T-helper 2 cell treated with Interferon-gamma antibody and Interleukin-4, amounts not matched to agents 5 μg/mL and 100 μg/mL, for 36 hours (primary cell): Measurements from ENCODE around the gene BBLN.

ENCODE experiments used
- DNase-seq: peaks from one replicate; pipeline ENCODE4 v3.0.0; 2021; ENCODE audit warnings: low spot score
- H3K27ac Mint-ChIP-seq: one replicate; pipeline ENCODE4 v1.8.0; 2021; ENCODE audit warnings: mild to moderate bottlenecking, mixed read lengths
- H3K27me3 Mint-ChIP-seq: one replicate; pipeline ENCODE4 v1.8.0; 2021; ENCODE audit warnings: low read depth, mixed read lengths
- H3K36me3 Mint-ChIP-seq: one replicate; pipeline ENCODE4 v1.8.0; 2021; ENCODE audit warnings: low read depth, mixed read lengths
- H3K4me1 Mint-ChIP-seq: one replicate; pipeline ENCODE4 v1.8.0; 2021; ENCODE audit warnings: low read depth, mixed read lengths
- H3K4me3 Mint-ChIP-seq: one replicate; pipeline ENCODE4 v1.8.0; 2022; ENCODE audit warnings: mild to moderate bottlenecking, moderate library complexity, mixed read lengths
- H3K9me3 Mint-ChIP-seq: one replicate; pipeline ENCODE4 v1.8.0; 2021; ENCODE audit warnings: mixed read lengths

Gene BBLN

DNA sequence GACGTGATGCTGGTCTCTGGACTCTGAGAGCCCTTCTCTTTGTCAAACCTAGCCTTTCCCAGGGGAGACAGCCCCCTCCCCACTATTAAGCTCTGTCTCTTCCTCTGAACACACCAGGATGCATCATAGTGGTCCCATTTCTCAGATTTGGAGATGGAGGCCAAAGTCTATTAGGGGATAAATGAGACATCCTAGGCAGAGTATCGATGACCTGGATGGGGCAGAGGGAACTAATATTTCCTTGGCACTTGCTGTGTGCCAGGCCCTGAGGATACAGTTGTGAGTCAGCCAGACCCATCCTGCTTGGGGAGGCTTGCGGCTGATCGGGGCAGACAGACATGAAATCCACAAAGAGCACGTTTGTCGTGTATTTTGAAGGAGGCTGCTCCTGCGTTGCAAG lies 48.3 kb downstream of the BBLN start:
- no peaks in the 10 kb centered on the region for H3K36me3 Mint-ChIP-seq
- no peak for DNase-seq
- peaks cover 4% of the 10 kb centered on the region for H3K4me1 Mint-ChIP-seq
- peaks cover 51% of the 10 kb centered on the region for H3K27me3 Mint-ChIP-seq
- H3K27ac Mint-ChIP-seq, result no peak overlapping the region
- H3K4me3 Mint-ChIP-seq, result no peak overlapping the region
- no peaks in the 10 kb centered on the region for H3K9me3 Mint-ChIP-seq

DNA sequence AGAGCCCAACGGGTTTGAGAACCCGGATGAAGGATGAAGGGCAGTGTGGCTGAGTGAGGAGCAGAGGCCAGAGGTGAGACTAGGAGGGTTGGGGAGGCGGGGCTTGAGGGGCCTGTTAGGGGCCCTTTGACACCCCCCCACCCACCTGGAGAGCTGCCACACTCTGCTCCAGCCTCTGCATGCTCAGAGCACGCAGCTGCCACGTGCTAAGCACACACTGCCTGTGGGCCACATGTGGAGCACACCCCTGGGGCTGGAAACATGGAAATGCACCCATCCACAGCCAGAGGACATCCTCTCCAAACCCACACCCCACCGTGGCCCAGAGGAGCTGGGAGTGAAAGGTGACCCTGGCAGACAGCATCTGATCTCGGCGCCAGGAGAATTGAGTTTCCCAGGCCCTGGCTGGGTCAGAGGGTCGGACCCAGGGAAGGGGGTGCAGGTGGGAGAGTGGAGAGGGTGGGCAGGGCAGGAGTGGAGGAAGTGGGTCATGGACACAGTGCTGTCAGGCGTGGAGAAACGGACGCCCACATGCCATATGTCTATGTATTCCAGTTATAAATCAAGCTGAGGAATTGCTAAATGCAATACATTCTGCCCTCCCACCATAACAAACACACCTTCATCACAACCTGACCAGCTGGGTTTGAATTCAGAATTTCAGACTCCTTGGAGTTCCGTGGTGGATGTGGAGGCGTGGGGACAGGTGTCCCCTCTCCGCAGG lies 49.0 kb downstream of the BBLN start:
- Mint-ChIP-seq H3K4me3 (no peak overlapping the region), H3K36me3 (no peaks in the 10 kb centered on the region), H3K27me3 (peaks cover 53% of the 10 kb centered on the region), H3K27ac (no peak overlapping the region), H3K9me3 (no peaks in the 10 kb centered on the region), H3K4me1 (peaks cover 4% of the 10 kb centered on the region)
- no peak for DNase-seq

DNA sequence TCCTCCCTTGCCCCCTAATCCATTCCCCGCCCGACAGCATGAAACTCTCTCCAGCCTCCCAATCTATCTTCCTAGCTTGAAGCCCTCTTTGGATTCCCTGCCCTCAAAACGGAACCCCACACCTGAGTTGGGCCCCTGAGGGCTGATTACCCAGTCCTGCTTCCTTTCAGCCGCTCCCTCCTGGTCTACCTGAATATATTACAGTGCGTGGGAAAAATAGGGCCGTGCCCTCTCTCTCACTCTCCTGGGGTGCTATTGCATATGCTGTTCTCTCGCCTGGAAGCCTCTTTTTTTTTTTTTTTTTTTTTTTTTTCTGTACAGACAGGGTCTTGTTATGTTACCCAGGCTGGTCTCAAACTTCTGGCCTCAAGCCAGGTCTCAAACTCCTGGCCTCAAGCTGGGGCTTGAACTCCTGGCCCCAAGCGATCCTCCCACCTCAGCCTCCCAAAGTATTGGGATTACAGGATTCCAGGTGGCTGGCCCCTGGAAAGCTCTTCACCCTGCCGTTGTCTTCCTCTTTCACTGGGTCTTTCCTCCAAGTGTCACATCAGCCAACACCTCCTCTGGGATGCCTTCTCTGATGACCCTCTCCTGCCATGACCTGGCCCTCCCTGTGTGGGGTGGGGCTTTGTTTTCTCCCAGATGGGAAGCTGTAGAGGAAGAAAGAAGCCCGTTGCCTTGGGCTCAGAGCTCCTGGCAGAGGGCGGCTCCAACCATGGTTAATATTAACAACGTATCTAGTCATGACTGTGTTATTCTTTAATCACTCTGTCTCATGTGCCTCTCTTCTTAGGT lies 51.3 kb downstream of the BBLN start:
- DNase-seq, result no peak
- Mint-ChIP-seq H3K9me3 (no peaks in the 10 kb centered on the region), H3K4me1 (no peaks in the 10 kb centered on the region), H3K27me3 (peaks cover 30% of the 10 kb centered on the region), H3K36me3 (no peaks in the 10 kb centered on the region), H3K27ac (no peak overlapping the region), H3K4me3 (no peak overlapping the region)

DNA sequence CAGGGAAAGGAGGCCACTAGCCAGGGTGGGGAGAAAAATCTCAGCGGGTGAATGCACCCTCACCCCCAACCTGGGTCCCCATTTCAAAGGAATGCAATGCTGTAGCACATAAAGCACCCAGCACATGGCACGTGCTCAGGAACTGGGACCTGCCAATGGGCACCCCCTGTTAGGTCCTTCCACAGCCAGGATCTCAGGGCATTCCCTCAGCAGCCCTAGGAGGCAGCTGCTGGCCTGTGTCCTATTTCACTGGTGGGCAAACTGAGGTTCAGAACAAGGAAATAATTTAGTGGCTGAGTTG lies 51.9 kb downstream of the BBLN start:
- Mint-ChIP-seq H3K4me3 (no peak overlapping the region), H3K36me3 (no peaks in the 10 kb centered on the region), H3K27me3 (peaks cover 25% of the 10 kb centered on the region), H3K27ac (no peak overlapping the region), H3K4me1 (no peaks in the 10 kb centered on the region), H3K9me3 (no peaks in the 10 kb centered on the region)
- no peak for DNase-seq
